Liver (tissue), 9 donors: ENCODE measurements around the gene ZACN. TPM values are rescaled to one million over a fixed set of nuclear protein-coding genes. Genes with fewer than 3 reads are reported as not detected.
A peak's percentile ranks its signal among the peaks of the same experiment; 100 is the strongest.

ENCODE experiments used
- DNase-seq: peaks from one replicate; pipeline ENCODE4 v3.0.0-alpha.2; 2017; ENCODE audit warnings: low spot score
- H3K27ac ChIP-seq, 2 donors: one replicate each; pipeline ENCODE4 v1.7.0; 2013; ENCODE audit warnings: inconsistent platforms in 2 of 2, low read length in 2 of 2, control low read depth in 1 of 2, low read depth in 1 of 2, mild to moderate bottlenecking in 1 of 2
- H3K27me3 ChIP-seq, 4 donors: one replicate each; pipeline versions ENCODE4 v1.6.1 to v1.7.0; 2013; ENCODE audit warnings: low read length in 3 of 4, inconsistent platforms in 1 of 4, mild to moderate bottlenecking in 1 of 4, moderate library complexity in 1 of 4; ENCODE audit not compliant: control insufficient read depth in 4 of 4, insufficient read depth in 4 of 4
- H3K36me3 ChIP-seq, 4 donors: one replicate each; pipeline versions ENCODE4 v1.6.1 to v1.7.0; 2013; ENCODE audit warnings: low read length in 3 of 4, mild to moderate bottlenecking in 3 of 4, low read depth in 1 of 4, moderate library complexity in 1 of 4; ENCODE audit not compliant: control insufficient read depth in 4 of 4, insufficient read depth in 3 of 4
- H3K4me1 ChIP-seq, 4 donors: one replicate each; pipeline versions ENCODE4 v1.6.1 to v1.7.0; 2013; ENCODE audit warnings: low read length in 3 of 4, mild to moderate bottlenecking in 3 of 4, moderate library complexity in 1 of 4; ENCODE audit not compliant: control insufficient read depth in 4 of 4, insufficient read depth in 4 of 4
- H3K4me3 ChIP-seq, 3 donors: one replicate each; pipeline versions ENCODE4 v1.6.1 to v1.7.0; 2013; ENCODE audit warnings: low read length in 3 of 3, control low read depth in 1 of 3, low read depth in 1 of 3, mild to moderate bottlenecking in 1 of 3
- H3K9ac ChIP-seq, 2 donors: one replicate each; pipeline ENCODE4 v1.7.0; 2013; ENCODE audit warnings: low read length in 2 of 2, mild to moderate bottlenecking in 2 of 2, moderate library complexity in 2 of 2, control low read depth in 1 of 2, low read depth in 1 of 2
- H3K9me3 ChIP-seq, 4 donors: one replicate each; pipeline versions ENCODE4 v1.6.1 to v1.7.0; 2013; ENCODE audit warnings: low read length in 3 of 4; ENCODE audit not compliant: control insufficient read depth in 4 of 4
- EGR1 ChIP-seq, 2 donors: IDR thresholded peaks; 2 replicates each; pipeline ENCODE4 v1.6.1; 2016 to 2018; ENCODE audit warnings: antibody characterized with exemption in 2 of 2, low read depth in 2 of 2
- FOXA1 ChIP-seq: IDR thresholded peaks from 2 replicates; pipeline ENCODE4 v1.6.1; 2016; ENCODE audit warnings: antibody characterized with exemption
- FOXA2 ChIP-seq: IDR thresholded peaks from 2 replicates; pipeline ENCODE4 v1.6.1; 2016; ENCODE audit warnings: antibody characterized with exemption
- HNF4A ChIP-seq, 2 donors: conservative IDR thresholded peaks; 2 replicates each; pipeline ENCODE4 v1.6.1; 2016; ENCODE audit warnings: antibody characterized with exemption in 2 of 2, mild to moderate bottlenecking in 2 of 2
- NR2F2 ChIP-seq: IDR thresholded peaks from 2 replicates; pipeline ENCODE4 v1.6.1; 2016; ENCODE audit warnings: antibody characterized with exemption
- RAD21 ChIP-seq, 2 donors: IDR thresholded peaks; 2 replicates each; pipeline ENCODE4 v1.6.1; 2016; ENCODE audit warnings: antibody characterized with exemption in 2 of 2, mild to moderate bottlenecking in 2 of 2
- RXRA ChIP-seq, 2 donors: IDR thresholded peaks; 2 replicates each; pipeline ENCODE4 v1.6.1; 2017 to 2018; ENCODE audit warnings: antibody characterized with exemption in 2 of 2, mild to moderate bottlenecking in 1 of 2
- TAF1 ChIP-seq: conservative IDR thresholded peaks from 2 replicates; pipeline ENCODE4 v1.6.1; 2016; ENCODE audit warnings: antibody characterized with exemption, mild to moderate bottlenecking
- YY1 ChIP-seq: IDR thresholded peaks from 2 replicates; pipeline ENCODE4 v1.6.1; 2016; ENCODE audit warnings: antibody characterized with exemption, mild to moderate bottlenecking
- WGBS: extraction: QIAGEN DNeasy Blood & Tissue Kit; methylation state at CpG from one replicate; pipeline ENCODE4 v1.1.7; 2013; 5-methylcytosine and 5-hydroxymethylcytosine counted together
- polyA plus RNA-seq, 2 donors: library from polyadenylated mRNA; stranded (reverse) in 1 of 2; unstranded in 1 of 2; fragments of 200-250 nt in 1 of 2; fragments of >200 nt in 1 of 2; fragmentation: Nextera tagmentation in 1 of 2; extraction: Ambion mirVana in 1 of 2; gene quantifications; one replicate each; pipeline versions ENCODE4 v1.2.1 to v1.2.3, GENCODE V29; 2013 to 2015
- total RNA-seq, 2 donors: library from RNA; depleted of rRNA; stranded (reverse); fragments of >200 nt; gene quantifications; one replicate each; pipeline ENCODE4 v1.2.3, GENCODE V29; 2014
- TF ChIP-seq, protein P1 (sequence below): IDR thresholded peaks from 2 replicates; pipeline ENCODE4 v1.6.1; 2016; ENCODE audit warnings: antibody characterized with exemption
- TF ChIP-seq, protein P2 (sequence below): IDR thresholded peaks from 2 replicates; pipeline ENCODE4 v1.6.1; 2016; ENCODE audit warnings: antibody characterized with exemption
- TF ChIP-seq, protein P3 (sequence below): IDR thresholded peaks from 2 replicates; pipeline ENCODE4 v1.6.1; 2016; ENCODE audit warnings: antibody characterized with exemption
- TF ChIP-seq, protein P4 (sequence below): fragments of 150-350 bp; IDR thresholded peaks from 2 replicates; pipeline ENCODE4 v1.5.1; 2017; ENCODE audit warnings: improper control_type of control experiment, low read depth, low read length; ENCODE audit not compliant: missing input control
- TF ChIP-seq, protein P5 (sequence below): IDR thresholded peaks from 2 replicates; pipeline ENCODE4 v1.6.1; 2016; ENCODE audit warnings: antibody characterized with exemption, mild to moderate bottlenecking
- donor health status: healthy.
- donor health status: healthy.
- donor health status: healthy.
- donor health status: healthy.
- donor health status: healthy.

Gene ZACN
- total and polyA plus RNA-seq, 4 donors = 0.35 to 1.9 TPM; not detected in 2

DNA sequence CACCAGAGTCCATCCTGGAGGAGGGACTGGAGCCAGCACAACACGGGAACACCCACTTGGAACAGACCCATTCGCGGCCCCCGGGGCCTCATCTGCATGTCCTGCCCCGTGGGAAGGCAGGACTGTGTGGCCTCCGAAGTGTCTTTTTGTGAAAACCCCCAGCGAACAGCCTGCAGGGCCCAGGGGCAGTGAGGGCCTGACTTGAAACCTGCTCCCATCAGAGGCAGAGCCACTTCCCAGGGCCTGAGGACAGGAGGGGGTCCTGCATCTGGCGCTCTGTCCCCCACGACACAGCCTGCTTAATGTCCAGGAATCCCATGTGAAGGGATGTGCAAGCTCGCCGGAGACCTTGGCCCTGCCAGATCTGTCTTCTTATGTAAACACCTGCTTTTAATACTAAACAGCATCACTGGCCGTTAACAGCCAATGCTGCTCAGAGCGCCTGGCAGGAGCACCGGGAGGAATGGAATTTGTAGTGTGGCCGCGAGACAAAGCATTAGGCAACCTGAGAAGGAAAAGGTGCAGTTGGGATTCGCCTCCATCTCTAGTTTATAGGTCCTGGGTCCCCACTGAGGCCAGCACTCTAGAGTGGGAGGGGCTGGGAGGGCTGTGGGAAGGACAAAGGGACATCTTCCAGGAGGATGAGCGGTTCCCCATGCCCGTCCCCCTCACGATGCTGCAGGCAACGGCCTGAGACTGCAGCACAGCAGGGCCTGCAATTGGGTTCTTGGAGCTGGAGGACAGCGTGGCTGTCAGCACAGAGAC, 42.3 kb upstream of the ZACN start:
- TF ChIP-seq FOXA2 (peak; percentile 76), RXRA (IDR thresholded peaks at IDR 0.05) (no peak), RAD21 (IDR thresholded peaks at IDR 0.05) (no peak)
- TF ChIP-seq, protein P1, sequence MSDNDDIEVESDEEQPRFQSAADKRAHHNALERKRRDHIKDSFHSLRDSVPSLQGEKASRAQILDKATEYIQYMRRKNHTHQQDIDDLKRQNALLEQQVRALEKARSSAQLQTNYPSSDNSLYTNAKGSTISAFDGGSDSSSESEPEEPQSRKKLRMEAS = no peak
- Histone ChIP-seq H3K36me3 (peaks cover 6 to 42% (median 33%) of the 10 kb centered on the region in 4 donors), H3K9me3 (no peaks in the 10 kb centered on the region), H3K4me3 (no peak overlapping the region), H3K27me3 (no peaks in the 10 kb centered on the region), H3K4me1 (peaks cover 0 to 2% (median 0%) of the 10 kb centered on the region in 4 donors), H3K9ac (no peak overlapping the region), H3K27ac (no peak overlapping the region)
- DNase-seq = no peak
- WGBS = 51% methylated on average over 22 of the region's 22 CpGs

DNA sequence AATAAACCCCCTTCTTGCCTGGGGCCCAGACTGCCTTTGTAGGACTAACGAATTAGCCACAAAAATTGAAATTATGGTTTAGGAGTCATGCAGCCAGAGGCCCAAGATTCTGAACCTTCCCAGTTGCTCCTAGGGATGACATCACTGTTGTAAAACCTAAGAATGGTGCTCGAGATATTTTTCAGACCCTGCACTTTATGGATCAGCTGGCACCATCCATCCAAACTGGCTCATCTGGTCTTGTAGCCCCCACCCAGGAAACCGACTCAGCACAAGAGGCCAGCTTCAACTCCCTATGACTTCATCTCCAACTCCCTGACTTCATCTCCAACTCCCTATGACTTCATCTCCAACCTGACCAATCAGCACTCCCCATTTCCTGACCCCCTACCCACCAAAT, 40.9 kb upstream of the ZACN start:
- 93% methylated on average over 3 of the region's 3 CpGs for WGBS
- H3K36me3 ChIP-seq = peaks cover 10 to 48% (median 39%) of the 10 kb centered on the region in 4 donors
- TF ChIP-seq TAF1 = no peak
- TF ChIP-seq RAD21 (IDR thresholded peaks at IDR 0.05) = no peak
- TF ChIP-seq NR2F2 = no peak
- TF ChIP-seq, protein P2, sequence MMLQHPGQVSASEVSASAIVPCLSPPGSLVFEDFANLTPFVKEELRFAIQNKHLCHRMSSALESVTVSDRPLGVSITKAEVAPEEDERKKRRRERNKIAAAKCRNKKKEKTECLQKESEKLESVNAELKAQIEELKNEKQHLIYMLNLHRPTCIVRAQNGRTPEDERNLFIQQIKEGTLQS = no peak
- TF ChIP-seq, protein P3, sequence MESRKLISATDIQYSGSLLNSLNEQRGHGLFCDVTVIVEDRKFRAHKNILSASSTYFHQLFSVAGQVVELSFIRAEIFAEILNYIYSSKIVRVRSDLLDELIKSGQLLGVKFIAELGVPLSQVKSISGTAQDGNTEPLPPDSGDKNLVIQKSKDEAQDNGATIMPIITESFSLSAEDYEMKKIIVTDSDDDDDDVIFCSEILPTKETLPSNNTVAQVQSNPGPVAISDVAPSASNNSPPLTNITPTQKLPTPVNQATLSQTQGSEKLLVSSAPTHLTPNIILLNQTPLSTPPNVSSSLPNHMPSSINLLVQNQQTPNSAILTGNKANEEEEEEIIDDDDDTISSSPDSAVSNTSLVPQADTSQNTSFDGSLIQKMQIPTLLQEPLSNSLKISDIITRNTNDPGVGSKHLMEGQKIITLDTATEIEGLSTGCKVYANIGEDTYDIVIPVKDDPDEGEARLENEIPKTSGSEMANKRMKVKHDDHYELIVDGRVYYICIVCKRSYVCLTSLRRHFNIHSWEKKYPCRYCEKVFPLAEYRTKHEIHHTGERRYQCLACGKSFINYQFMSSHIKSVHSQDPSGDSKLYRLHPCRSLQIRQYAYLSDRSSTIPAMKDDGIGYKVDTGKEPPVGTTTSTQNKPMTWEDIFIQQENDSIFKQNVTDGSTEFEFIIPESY = no peak
- TF ChIP-seq RXRA (IDR thresholded peaks at IDR 0.05) = no peak
- no peak for TF ChIP-seq FOXA2
- TF ChIP-seq, protein P1 = no peak
- TF ChIP-seq EGR1 (IDR thresholded peaks at IDR 0.05; ENCODE audit: low read depth in 2 of 2) = no peak
- TF ChIP-seq, protein P4, sequence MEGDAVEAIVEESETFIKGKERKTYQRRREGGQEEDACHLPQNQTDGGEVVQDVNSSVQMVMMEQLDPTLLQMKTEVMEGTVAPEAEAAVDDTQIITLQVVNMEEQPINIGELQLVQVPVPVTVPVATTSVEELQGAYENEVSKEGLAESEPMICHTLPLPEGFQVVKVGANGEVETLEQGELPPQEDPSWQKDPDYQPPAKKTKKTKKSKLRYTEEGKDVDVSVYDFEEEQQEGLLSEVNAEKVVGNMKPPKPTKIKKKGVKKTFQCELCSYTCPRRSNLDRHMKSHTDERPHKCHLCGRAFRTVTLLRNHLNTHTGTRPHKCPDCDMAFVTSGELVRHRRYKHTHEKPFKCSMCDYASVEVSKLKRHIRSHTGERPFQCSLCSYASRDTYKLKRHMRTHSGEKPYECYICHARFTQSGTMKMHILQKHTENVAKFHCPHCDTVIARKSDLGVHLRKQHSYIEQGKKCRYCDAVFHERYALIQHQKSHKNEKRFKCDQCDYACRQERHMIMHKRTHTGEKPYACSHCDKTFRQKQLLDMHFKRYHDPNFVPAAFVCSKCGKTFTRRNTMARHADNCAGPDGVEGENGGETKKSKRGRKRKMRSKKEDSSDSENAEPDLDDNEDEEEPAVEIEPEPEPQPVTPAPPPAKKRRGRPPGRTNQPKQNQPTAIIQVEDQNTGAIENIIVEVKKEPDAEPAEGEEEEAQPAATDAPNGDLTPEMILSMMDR = no peak
- TF ChIP-seq YY1 = no peak
- no peak for TF ChIP-seq HNF4A (conservative IDR thresholded peaks at IDR 0.05)
- TF ChIP-seq, protein P5, sequence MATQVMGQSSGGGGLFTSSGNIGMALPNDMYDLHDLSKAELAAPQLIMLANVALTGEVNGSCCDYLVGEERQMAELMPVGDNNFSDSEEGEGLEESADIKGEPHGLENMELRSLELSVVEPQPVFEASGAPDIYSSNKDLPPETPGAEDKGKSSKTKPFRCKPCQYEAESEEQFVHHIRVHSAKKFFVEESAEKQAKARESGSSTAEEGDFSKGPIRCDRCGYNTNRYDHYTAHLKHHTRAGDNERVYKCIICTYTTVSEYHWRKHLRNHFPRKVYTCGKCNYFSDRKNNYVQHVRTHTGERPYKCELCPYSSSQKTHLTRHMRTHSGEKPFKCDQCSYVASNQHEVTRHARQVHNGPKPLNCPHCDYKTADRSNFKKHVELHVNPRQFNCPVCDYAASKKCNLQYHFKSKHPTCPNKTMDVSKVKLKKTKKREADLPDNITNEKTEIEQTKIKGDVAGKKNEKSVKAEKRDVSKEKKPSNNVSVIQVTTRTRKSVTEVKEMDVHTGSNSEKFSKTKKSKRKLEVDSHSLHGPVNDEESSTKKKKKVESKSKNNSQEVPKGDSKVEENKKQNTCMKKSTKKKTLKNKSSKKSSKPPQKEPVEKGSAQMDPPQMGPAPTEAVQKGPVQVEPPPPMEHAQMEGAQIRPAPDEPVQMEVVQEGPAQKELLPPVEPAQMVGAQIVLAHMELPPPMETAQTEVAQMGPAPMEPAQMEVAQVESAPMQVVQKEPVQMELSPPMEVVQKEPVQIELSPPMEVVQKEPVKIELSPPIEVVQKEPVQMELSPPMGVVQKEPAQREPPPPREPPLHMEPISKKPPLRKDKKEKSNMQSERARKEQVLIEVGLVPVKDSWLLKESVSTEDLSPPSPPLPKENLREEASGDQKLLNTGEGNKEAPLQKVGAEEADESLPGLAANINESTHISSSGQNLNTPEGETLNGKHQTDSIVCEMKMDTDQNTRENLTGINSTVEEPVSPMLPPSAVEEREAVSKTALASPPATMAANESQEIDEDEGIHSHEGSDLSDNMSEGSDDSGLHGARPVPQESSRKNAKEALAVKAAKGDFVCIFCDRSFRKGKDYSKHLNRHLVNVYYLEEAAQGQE = no peak
- TF ChIP-seq FOXA1 = no peak

More for the DNA sequence above, 40.9 kb upstream of the ZACN start:
- Histone ChIP-seq H3K9ac (no peak overlapping the region), H3K27me3 (no peaks in the 10 kb centered on the region), H3K4me3 (no peak overlapping the region), H3K4me1 (peaks cover 0 to 2% (median 0%) of the 10 kb centered on the region in 4 donors), H3K27ac (no peak overlapping the region), H3K9me3 (no peaks in the 10 kb centered on the region)
- DNase-seq = no peak
